Stimulated activated CD4-positive, alpha-beta T cell treated with anti-CD3 and anti-CD28 coated beads, Interleukin-12 subunit alpha, Interleukin-12 subunit beta, amount 100 ng/mL, for 4 hours (primary cell): ENCODE measurements around the gene MBD5.
A peak's percentile ranks its signal among the peaks of the same experiment; 100 is the strongest.

Experiments used
- DNase-seq: peaks from one replicate; pipeline ENCODE4 v3.0.0-alpha.2; 2020

The MBD5 gene

GRCh38 chr2:148487439-148487838, 466.5 kb downstream of the MBD5 start:
- DNase-seq = no peak

- DNase-seq = no peak
Observed at GRCh38 chr2:148490840-148491439, 470.0 kb downstream of the MBD5 start.

GRCh38 chr2:148493822-148494563, 473.1 kb downstream of the MBD5 start:
- no peak for DNase-seq

GRCh38 chr2:148495586-148495985, 474.7 kb downstream of the MBD5 start:
- no peak for DNase-seq

- no peak for DNase-seq
Observed at GRCh38 chr2:148501545-148501944, 480.7 kb downstream of the MBD5 start.

- DNase-seq = no peak
Observed at GRCh38 chr2:148503516-148503915, 482.6 kb downstream of the MBD5 start.

GRCh38 chr2:148507970-148508369, 487.1 kb downstream of the MBD5 start:
- DNase-seq = no peak

GRCh38 chr2:148508878-148509287, 488.0 kb downstream of the MBD5 start:
- DNase-seq = no peak

GRCh38 chr2:148509288-148509902, 488.5 kb downstream of the MBD5 start:
- peak; percentile 74 for DNase-seq

- DNase-seq = no peak
Observed at GRCh38 chr2:148511883-148512282, 491.0 kb downstream of the MBD5 start.

- DNase-seq = no peak
Observed at GRCh38 chr2:148512501-148512900, 491.6 kb downstream of the MBD5 start.

GRCh38 chr2:148513427-148513826, 492.5 kb downstream of the MBD5 start:
- no peak for DNase-seq

- DNase-seq = no peak
Observed at GRCh38 chr2:148515120-148515519, 494.2 kb downstream of the MBD5 start.

- DNase-seq = no peak
Observed at GRCh38 chr2:148515976-148516375, 495.1 kb downstream of the MBD5 start.

- DNase-seq = no peak
Observed at GRCh38 chr2:148517296-148517695, 496.4 kb downstream of the MBD5 start.

- DNase-seq = no peak
Observed at GRCh38 chr2:148517822-148518221, 496.9 kb downstream of the MBD5 start.

GRCh38 chr2:148519013-148519412, 498.1 kb downstream of the MBD5 start:
- DNase-seq = no peak

GRCh38 chr2:148521181-148521580, 500.3 kb downstream of the MBD5 start:
- no peak for DNase-seq

- no peak for DNase-seq
Observed at GRCh38 chr2:148523315-148523714, 502.4 kb downstream of the MBD5 start.

- peak; percentile 24 for DNase-seq
Observed at GRCh38 chr2:148524519-148524919, 503.6 kb downstream of the MBD5 start.

GRCh38 chr2:148525130-148525529, 504.2 kb downstream of the MBD5 start:
- DNase-seq = no peak

- no peak for DNase-seq
Observed at GRCh38 chr2:148526509-148527346, 505.8 kb downstream of the MBD5 start.
